Smooth muscle cell (in vitro differentiated cells): ENCODE data around the gene FES. TPM values are rescaled to one million over a fixed set of nuclear protein-coding genes. Genes with fewer than 3 reads are reported as not detected.
"Not testable (repeated sequence)": the region's sequence is repeated elsewhere in the genome, so short reads cannot be mapped to it uniquely, and the experiment has no call there.

Source experiments
- DNase-seq: peaks from one replicate; lab custom pipeline; 2025; ENCODE audit not compliant: unreplicated experiment; lab: John Stamatoyannopoulos, UW
- H2AFZ ChIP-seq: fragments of 200-600 bp; sonication (generic); 2 replicates; pipeline ENCODE4 v1.6.0; 2016; ENCODE audit warnings: antibody characterized with exemption, low read depth, mild to moderate bottlenecking
- H3F3A ChIP-seq: fragments of 200-600 bp; sonication (generic); 2 replicates; pipeline ENCODE4 v1.6.0; 2017; ENCODE audit warnings: antibody characterized with exemption, low read depth
- H3K27ac ChIP-seq: fragments of 200-600 bp; sonication (generic); 2 replicates; pipeline ENCODE4 v1.5.1; 2016; ENCODE audit warnings: low read depth, mild to moderate bottlenecking
- H3K27me3 ChIP-seq: fragments of 200-600 bp; sonication (generic); 2 replicates; pipeline ENCODE4 v1.6.1; 2016; ENCODE audit warnings: low read depth, mild to moderate bottlenecking
- H3K36me3 ChIP-seq: fragments of 200-600 bp; sonication (generic); 2 replicates; pipeline ENCODE4 v1.5.1; 2016; ENCODE audit warnings: low read depth
- H3K4me1 ChIP-seq: fragments of 200-600 bp; sonication (generic); 2 replicates; pipeline ENCODE4 v1.5.1; 2016; ENCODE audit warnings: low read depth
- H3K4me2 ChIP-seq: fragments of 200-600 bp; sonication (generic); 2 replicates; pipeline ENCODE4 v1.6.0; 2016; ENCODE audit warnings: mild to moderate bottlenecking
- H3K4me3 ChIP-seq: fragments of 200-600 bp; sonication (generic); 2 replicates; pipeline ENCODE4 v1.5.1; 2016; ENCODE audit warnings: mild to moderate bottlenecking
- H3K79me2 ChIP-seq: fragments of 200-600 bp; sonication (generic); 2 replicates; pipeline ENCODE4 v1.6.0; 2016; ENCODE audit warnings: low read depth, mild to moderate bottlenecking
- H3K9ac ChIP-seq: fragments of 200-600 bp; sonication (generic); 2 replicates; pipeline ENCODE4 v1.6.0; 2016; ENCODE audit warnings: low read depth
- H3K9me3 ChIP-seq: fragments of 200-600 bp; sonication (generic); replicated peaks from 2 replicates; pipeline ENCODE4 v1.5.1; 2016; ENCODE audit warnings: low read depth
- H4K20me1 ChIP-seq: fragments of 200-600 bp; sonication (generic); 2 replicates; pipeline ENCODE4 v1.6.0; 2016; ENCODE audit warnings: low read depth
- WGBS: methylation state at CpG from one replicate; pipeline ENCODE4 v1.1.7; 2016; ENCODE audit warnings: low lambda C conversion rate; 5-methylcytosine and 5-hydroxymethylcytosine counted together
- polyA plus RNA-seq: library from polyadenylated mRNA; unstranded; fragments of >200 nt; fragmentation: Nextera tagmentation; extraction: Ambion mirVana; gene quantifications from 2 replicates; pipeline ENCODE4 v1.2.1, GENCODE V29; 2016
- total RNA-seq: library from RNA; depleted of rRNA; stranded (reverse); fragments of >200 nt; gene quantifications from 2 replicates; pipeline ENCODE4 v1.2.3, GENCODE V29; 2014
- TF ChIP-seq, protein P1 (sequence below): fragments of 200-600 bp; sonication (generic); IDR thresholded peaks from 2 replicates; pipeline ENCODE4 v1.5.1; 2017; ENCODE audit warnings: borderline replicate concordance, mild to moderate bottlenecking, antibody characterized with exemption; ENCODE audit not compliant: insufficient read depth, poor library complexity, severe bottlenecking

Gene FES
- total and polyA plus RNA-seq, 2 experiments from 2014 or later = 4.9 to 6.2 TPM

DNA sequence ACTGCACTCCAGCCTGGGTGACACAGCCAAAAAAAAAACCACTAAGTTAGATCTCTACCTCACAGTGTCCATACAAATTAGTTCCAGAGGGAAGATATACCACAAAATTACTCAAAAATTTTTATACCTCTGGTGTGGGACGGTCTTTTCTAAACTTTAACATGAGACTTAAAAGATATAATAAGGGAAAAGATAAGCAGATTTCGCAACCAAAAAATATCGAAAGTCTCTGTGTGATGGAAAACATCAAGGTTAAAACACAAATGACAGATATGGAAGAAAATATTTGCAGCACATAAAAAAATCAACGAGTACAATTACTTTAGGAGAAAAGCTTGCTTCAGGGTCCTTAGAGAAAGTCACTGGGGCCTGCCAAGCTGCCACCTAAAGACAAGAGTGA lies 37.6 kb downstream of the FES start:
- no peak for DNase-seq
- TF ChIP-seq, protein P1, sequence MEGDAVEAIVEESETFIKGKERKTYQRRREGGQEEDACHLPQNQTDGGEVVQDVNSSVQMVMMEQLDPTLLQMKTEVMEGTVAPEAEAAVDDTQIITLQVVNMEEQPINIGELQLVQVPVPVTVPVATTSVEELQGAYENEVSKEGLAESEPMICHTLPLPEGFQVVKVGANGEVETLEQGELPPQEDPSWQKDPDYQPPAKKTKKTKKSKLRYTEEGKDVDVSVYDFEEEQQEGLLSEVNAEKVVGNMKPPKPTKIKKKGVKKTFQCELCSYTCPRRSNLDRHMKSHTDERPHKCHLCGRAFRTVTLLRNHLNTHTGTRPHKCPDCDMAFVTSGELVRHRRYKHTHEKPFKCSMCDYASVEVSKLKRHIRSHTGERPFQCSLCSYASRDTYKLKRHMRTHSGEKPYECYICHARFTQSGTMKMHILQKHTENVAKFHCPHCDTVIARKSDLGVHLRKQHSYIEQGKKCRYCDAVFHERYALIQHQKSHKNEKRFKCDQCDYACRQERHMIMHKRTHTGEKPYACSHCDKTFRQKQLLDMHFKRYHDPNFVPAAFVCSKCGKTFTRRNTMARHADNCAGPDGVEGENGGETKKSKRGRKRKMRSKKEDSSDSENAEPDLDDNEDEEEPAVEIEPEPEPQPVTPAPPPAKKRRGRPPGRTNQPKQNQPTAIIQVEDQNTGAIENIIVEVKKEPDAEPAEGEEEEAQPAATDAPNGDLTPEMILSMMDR = no peak
- WGBS = 93% methylated on average over 4 of the region's 4 CpGs
- Histone ChIP-seq H3K27ac (no peak overlapping the region), H3K9ac (no peak overlapping the region), H3F3A (no peaks in the 10 kb centered on the region), H3K4me3 (no peak overlapping the region), H3K36me3 (no peaks in the 10 kb centered on the region), H3K79me2 (no peaks in the 10 kb centered on the region), H3K27me3 (no peaks in the 10 kb centered on the region), H3K4me2 (no peak overlapping the region), H3K4me1 (no peaks in the 10 kb centered on the region), H2AFZ (no peak overlapping the region), H4K20me1 (no peaks in the 10 kb centered on the region), H3K9me3 (no peaks in the 10 kb centered on the region)

DNA sequence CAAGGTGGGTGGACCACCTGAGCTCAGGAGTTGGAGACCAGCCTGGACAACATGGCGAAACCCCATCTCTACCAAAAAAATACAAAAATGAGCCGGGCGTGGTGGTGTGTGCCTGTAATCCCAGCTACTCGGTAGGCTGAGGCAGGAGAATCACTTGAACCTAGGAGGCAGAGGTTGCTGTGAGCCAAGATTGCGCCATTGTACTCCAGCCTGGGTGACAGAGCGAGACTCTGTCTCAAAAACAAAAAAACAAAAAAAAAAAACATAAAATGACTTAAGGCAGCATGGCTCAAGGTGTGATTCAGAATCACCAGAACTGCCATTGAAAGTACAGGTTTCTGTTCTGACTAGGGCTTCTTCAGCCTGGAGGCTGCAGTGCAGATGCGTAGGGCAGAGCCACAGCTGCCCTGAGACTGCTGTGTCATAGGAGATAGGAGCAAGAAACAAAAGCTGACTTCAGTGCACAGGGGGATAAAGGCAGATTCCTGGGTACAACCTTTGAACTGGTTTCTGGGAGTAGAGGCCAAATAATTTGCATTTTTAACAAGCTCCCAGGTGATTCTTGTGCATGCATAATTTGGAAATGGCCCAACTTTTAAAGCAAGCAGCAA lies 38.5 kb downstream of the FES start:
- H3K27ac ChIP-seq, H4K20me1 ChIP-seq, H3K9ac ChIP-seq, H3K36me3 ChIP-seq, H3F3A ChIP-seq, H3K79me2 ChIP-seq, H3K4me1 ChIP-seq, H3K27me3 ChIP-seq, H2AFZ ChIP-seq, H3K4me2 ChIP-seq, H3K4me3 ChIP-seq, DNase-seq, H3K9me3 ChIP-seq: not testable (repeated sequence)
- WGBS = 95% methylated on average over 7 of the region's 7 CpGs

DNA sequence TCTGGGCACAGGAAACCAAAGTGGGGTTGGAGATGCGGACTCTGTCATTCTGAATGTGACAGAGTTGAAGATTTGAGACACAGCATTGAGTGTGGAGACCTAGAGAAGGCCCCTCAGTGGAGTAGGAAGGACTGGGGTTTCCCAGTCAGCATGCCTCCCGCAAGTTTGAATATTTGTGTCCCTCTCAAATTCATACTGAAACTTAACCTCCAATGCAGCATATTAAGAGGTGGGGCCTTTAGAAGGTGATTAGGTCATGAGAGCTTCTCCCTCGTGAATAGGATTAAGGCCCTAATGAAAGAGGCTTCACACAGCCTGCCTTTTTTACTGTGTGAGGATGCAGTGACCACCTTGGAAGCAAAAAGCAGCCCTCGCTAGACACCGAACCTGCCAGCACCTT lies 40.1 kb downstream of the FES start:
- Histone ChIP-seq H3K36me3 (no peaks in the 10 kb centered on the region), H3K79me2 (no peaks in the 10 kb centered on the region), H4K20me1 (no peaks in the 10 kb centered on the region), H3K9me3 (no peaks in the 10 kb centered on the region), H3K27me3 (no peaks in the 10 kb centered on the region), H3K4me1 (no peaks in the 10 kb centered on the region), H3F3A (no peaks in the 10 kb centered on the region), H3K9ac (no peak overlapping the region), H3K4me3 (no peak overlapping the region), H2AFZ (no peak overlapping the region), H3K27ac (no peak overlapping the region), H3K4me2 (no peak overlapping the region)
- WGBS = 91% methylated on average over 5 of the region's 5 CpGs
- no peak for DNase-seq
- TF ChIP-seq, protein P1 = no peak

DNA sequence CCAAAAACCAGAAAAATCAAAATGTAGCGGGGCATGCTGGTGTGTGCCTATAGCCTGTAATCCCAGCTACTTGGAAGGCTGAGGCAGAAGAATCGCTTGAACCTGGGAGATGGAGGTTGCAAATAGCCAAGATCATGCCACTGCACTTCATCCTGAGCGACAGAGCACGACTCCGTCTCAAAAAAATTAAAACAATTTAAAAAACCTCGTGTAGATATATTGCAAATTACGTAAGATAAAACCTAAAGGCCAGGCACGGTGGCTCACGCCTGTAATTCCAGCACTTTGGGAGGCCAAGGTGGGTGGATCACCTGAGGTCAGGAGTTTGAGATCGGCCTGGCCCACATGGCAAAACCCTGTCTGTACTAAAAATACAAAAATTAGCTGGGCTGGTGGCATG lies 42.5 kb downstream of the FES start:
- H3K27me3 ChIP-seq, H4K20me1 ChIP-seq, H3K36me3 ChIP-seq, H3K4me3 ChIP-seq, H2AFZ ChIP-seq, H3K79me2 ChIP-seq, H3F3A ChIP-seq, H3K9me3 ChIP-seq, H3K4me1 ChIP-seq, DNase-seq, H3K27ac ChIP-seq, H3K4me2 ChIP-seq, H3K9ac ChIP-seq: not testable (repeated sequence)
- WGBS = 93% methylated on average over 10 of the region's 10 CpGs

DNA sequence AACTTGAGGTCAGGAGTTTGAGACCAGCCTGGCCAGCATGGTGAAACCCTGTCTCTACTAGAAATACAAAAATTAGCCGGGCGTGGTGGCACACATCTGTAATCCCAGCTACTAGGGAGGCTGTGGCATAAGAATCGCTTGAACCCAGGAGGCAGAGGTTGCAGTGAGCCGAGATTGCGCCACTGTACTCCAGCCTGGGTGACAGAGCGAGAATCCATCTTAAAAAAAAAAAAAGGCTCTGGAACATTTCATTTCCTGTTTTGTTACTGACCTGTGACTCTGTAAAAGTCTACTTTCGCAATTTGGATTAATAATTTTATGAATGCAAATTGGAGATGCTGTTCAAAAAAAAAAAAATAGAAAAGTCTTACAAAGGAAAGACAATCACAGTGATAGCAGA lies 43.8 kb downstream of the FES start:
- H3K4me1 ChIP-seq, H3F3A ChIP-seq, H3K27ac ChIP-seq, H3K79me2 ChIP-seq, H3K36me3 ChIP-seq, H3K27me3 ChIP-seq, H3K9me3 ChIP-seq, H3K4me2 ChIP-seq, H4K20me1 ChIP-seq, H3K4me3 ChIP-seq, DNase-seq, H2AFZ ChIP-seq, H3K9ac ChIP-seq: not testable (repeated sequence)
- 96% methylated on average over 7 of the region's 7 CpGs for WGBS
